Activated T-helper 1 cell treated with anti-CD3 and anti-CD28 coated beads, Interleukin-12 subunit alpha, Interleukin-12 subunit beta, Interleukin-2, Interleukin-4 antibody, amounts not matched to agents 30 ng/mL and 10 ng/mL and 1 ng/mL, durations not matched to agents 14 hours and 24 hours and 36 hours (primary cell): ENCODE measurements around the gene RMC1. TPM values are rescaled to one million over a fixed set of nuclear protein-coding genes. Genes with fewer than 3 reads are reported as not detected.
"Not testable (repeated sequence)": the region's sequence is repeated elsewhere in the genome, so short reads cannot be mapped to it uniquely, and the experiment has no call there.

Source experiments
- DNase-seq: peaks from one replicate; pipeline ENCODE4 v3.0.0; 2021; ENCODE audit warnings: low spot score
- H3K27ac Mint-ChIP-seq: one replicate; pipeline ENCODE4 v1.8.0; 2021; ENCODE audit warnings: mild to moderate bottlenecking, mixed read lengths
- H3K27me3 Mint-ChIP-seq: one replicate; pipeline ENCODE4 v1.8.0; 2022; ENCODE audit warnings: mild to moderate bottlenecking, moderate library complexity, mixed read lengths; ENCODE audit not compliant: insufficient read depth
- H3K36me3 Mint-ChIP-seq: one replicate; pipeline ENCODE4 v1.8.0; 2021; ENCODE audit warnings: low read depth, mixed read lengths
- H3K4me1 Mint-ChIP-seq: one replicate; pipeline ENCODE4 v1.8.0; 2021; ENCODE audit warnings: low read depth, mixed read lengths
- H3K4me3 Mint-ChIP-seq: one replicate; pipeline ENCODE4 v1.8.0; 2021; ENCODE audit warnings: mild to moderate bottlenecking, moderate library complexity, mixed read lengths
- H3K9me3 Mint-ChIP-seq: one replicate; pipeline ENCODE4 v1.8.0; 2021; ENCODE audit warnings: mixed read lengths
- intact Hi-C: fragments of 100-400 bp; cut with micrococcal nuclease; formaldehyde crosslinking; loops from one replicate; pipeline ENCODE4 v1.15.1; 2024
- total RNA-seq: library from RNA; stranded (reverse); gene quantifications from 2 replicates; pipeline ENCODE4 v1.2.3, GENCODE V29; 2022

Gene RMC1
- total RNA-seq, 1 donor from 2014 or later: 56.3 TPM

DNA sequence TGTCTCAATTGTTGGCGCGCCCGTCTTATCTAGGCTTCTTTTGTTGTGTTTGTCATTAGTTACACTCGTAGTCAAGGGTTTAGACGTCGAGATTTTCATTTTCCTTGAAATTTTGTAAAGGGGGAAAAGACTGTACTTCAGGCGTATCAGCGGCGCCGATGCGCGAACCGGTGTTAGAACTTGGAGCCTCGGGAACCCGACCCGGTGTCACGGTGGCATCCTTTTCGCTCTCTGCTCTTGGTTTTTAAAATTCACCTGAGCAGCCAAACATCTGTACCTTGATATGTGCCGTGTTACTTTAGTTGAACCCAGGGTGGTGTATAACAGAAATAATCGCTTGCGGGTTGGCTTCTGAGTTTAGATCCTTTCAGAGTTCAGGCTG lies 643 bp downstream of the RMC1 start:
- no peaks in the 10 kb centered on the region for H3K9me3 Mint-ChIP-seq
- intact Hi-C loops: loop anchor here (1.0 to 5.0 kb wide), 8 partner anchors 8 to 571 kb away; partner anchors contain the start of genes NPC1, RBBP8 and RIOK3
- peak; percentile 9 for DNase-seq
- peaks cover 27% of the 10 kb centered on the region for H3K36me3 Mint-ChIP-seq
- peak overlapping the region; percentile 97 for H3K4me3 Mint-ChIP-seq
- peaks cover 64% of the 10 kb centered on the region for H3K4me1 Mint-ChIP-seq
- H3K27ac Mint-ChIP-seq: peak overlapping the region; percentile 91
- no peaks in the 10 kb centered on the region for H3K27me3 Mint-ChIP-seq

DNA sequence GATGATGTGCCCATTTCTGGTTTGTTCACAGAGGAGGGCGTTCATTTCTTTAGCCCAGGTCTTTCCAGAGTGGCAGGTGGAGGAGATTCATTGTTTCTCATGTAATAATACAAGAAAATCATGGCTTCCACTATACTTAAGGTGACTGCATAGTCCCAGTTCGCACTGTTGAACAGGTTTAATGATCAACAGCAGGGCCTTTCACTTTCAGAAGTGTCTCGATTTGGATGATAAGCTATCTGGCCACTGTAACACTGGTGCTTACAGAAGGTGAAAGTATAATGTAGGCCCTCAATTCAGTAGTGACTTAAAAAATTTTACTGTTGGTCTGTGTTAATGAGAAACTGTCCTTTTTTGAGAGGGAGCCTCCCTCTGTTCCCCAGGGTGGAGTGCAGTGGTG lies 1.4 kb downstream of the RMC1 start:
- Mint-ChIP-seq H3K4me1 (peaks cover 59% of the 10 kb centered on the region), H3K27ac (peak overlapping the region; percentile 91), H3K27me3 (no peaks in the 10 kb centered on the region), H3K9me3 (no peaks in the 10 kb centered on the region), H3K36me3 (peaks cover 27% of the 10 kb centered on the region), H3K4me3 (peak overlapping the region; percentile 97)
- no peak for DNase-seq
- intact Hi-C loops: loop anchor here (1.0 to 5.0 kb wide), 5 partner anchors 8 to 513 kb away; no protein-coding TSS in a partner anchor

DNA sequence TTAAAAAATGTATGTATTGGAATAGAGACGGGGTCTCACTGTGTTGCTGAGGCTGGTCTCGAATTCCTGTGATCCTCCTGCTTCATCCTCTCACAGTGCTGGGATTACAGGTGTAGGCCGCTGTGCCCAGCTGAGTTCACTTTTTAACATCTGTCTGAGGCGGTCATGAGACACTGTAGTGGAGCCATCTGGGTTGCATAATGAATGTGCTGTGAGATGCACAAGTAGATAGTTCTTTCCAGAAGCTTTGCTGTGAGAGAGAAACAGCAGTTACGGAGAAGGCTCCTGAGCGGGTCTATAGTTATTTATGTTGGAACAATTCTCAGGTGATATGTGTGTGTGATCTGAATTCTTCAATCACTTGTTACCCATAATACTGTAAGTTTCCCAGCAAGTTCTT lies 3.1 kb downstream of the RMC1 start:
- Mint-ChIP-seq H3K4me1 (peaks cover 61% of the 10 kb centered on the region), H3K27ac (no peak overlapping the region), H3K4me3 (no peak overlapping the region), H3K27me3 (no peaks in the 10 kb centered on the region), H3K9me3 (no peaks in the 10 kb centered on the region), H3K36me3 (peaks cover 41% of the 10 kb centered on the region)
- no peak for DNase-seq
- intact Hi-C loops: no loop called here

DNA sequence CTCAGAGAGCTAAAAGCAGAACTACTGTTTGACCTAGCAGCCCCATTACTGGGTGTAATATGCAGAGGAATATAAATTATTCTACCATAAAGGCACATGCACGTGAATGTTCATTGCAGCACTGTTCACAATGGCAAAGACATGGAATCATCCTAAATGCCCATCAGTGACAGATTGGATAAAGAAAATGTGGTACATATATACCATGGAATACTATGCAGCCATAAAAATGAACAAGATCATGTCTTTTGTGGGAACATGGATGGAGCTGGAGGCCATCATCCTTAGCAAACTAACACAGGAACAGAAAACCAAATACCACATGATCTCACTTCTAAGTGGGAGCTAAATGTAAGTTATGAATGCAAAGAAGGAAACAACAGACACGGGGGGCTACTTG lies 7.6 kb downstream of the RMC1 start:
- Mint-ChIP-seq H3K4me1 (peaks cover 58% of the 10 kb centered on the region), H3K36me3 (peaks cover 56% of the 10 kb centered on the region)
- H3K9me3 Mint-ChIP-seq, DNase-seq, H3K27me3 Mint-ChIP-seq, H3K27ac Mint-ChIP-seq, H3K4me3 Mint-ChIP-seq, intact Hi-C loops: not testable (repeated sequence)

DNA sequence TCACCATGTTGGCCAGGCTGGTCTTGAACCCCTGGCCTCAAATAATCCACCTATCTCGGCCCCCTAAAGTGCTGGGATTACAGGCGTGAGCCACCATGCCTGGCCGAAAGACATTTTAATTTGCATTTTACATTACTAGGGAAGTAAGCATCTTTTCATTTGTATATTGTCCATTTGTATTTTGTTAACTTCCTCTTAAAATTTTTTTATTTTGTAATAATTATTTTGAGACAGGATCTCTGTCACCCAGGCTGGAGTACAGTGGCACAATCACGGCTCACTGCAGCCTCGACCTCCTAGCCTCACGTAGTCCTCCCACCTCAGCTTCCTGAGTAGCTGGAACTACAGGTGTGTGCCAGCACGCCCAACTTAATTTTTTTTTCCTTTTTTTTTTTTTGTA lies 8.9 kb downstream of the RMC1 start:
- peaks cover 54% of the 10 kb centered on the region for H3K36me3 Mint-ChIP-seq

DNA sequence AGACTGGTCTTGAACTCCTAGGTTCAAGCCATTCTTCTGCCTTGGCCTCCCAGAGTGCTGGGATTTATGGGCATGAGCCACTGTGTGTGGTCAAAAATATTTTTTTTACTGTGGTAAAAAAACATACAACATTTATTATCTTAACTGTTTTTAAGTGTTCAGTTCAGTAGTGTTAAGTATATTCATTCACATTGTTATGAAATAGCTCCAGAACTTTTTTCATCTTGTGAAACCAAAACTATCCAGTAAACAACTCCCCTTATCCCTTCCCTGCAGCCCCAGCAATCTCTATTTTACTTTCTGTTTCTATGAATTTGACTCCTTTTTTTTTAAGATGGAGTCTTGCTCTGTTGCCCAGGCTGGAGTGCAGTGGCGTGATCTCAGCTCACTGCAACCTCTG lies 9.3 kb downstream of the RMC1 start:
- Mint-ChIP-seq H3K27ac (peak overlapping the region; percentile 40), H3K9me3 (no peaks in the 10 kb centered on the region), H3K4me3 (peak overlapping the region; percentile 34), H3K36me3 (peaks cover 51% of the 10 kb centered on the region), H3K27me3 (no peaks in the 10 kb centered on the region), H3K4me1 (peaks cover 48% of the 10 kb centered on the region)
- no peak for DNase-seq
- intact Hi-C loops: loop anchor here (1.0 kb wide), 1 partner anchor 8 kb away; no protein-coding TSS in a partner anchor

More for the DNA sequence above, 8.9 kb downstream of the RMC1 start:
- Mint-ChIP-seq H3K4me1 (peaks cover 51% of the 10 kb centered on the region), H3K4me3 (peak overlapping the region; percentile 34), H3K27ac (peak overlapping the region; percentile 40)
- intact Hi-C loops: loop anchor here (1.0 kb wide), 1 partner anchor 8 kb away; no protein-coding TSS in a partner anchor
- H3K9me3 Mint-ChIP-seq, DNase-seq, H3K27me3 Mint-ChIP-seq: not testable (repeated sequence)

DNA sequence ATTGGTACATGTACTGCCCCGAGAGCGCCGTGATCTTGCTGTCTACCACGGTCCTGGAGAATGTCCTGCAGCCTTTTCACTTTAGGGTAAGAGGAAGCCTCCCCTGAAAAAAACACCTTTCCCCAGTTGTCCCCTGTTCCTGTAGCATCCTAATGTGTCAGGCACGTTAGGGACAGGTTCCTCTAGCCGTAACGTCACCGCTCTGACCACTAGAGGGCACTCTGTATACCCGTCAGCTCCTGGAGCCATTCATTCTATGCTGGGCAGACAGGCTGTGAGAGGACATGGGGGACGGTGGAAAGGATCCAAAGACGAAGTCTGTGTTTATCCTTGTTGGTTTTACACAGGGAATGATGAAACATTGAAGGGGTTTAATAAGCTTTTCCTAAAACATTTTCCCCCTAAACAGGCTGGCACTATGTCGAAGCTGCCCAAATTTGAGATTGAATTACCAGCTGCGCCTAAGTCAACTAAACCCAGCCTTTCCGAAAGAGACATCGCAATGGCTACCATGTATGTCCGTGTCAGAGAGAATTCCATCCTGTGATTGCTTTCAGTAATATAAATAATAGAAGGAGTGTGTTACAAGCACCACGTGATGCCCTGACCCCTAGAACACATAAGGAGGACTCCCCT lies 12.7 kb downstream of the RMC1 start:
- Mint-ChIP-seq H3K36me3 (peaks cover 49% of the 10 kb centered on the region), H3K4me3 (no peak overlapping the region), H3K27ac (peak overlapping the region; percentile 3), H3K4me1 (peaks cover 35% of the 10 kb centered on the region), H3K27me3 (no peaks in the 10 kb centered on the region), H3K9me3 (no peaks in the 10 kb centered on the region)
- intact Hi-C loops: loop anchor here (1.0 to 5.0 kb wide), 6 partner anchors 12 to 601 kb away; partner anchors contain the start of gene NPC1
- DNase-seq: peak; percentile 61

DNA sequence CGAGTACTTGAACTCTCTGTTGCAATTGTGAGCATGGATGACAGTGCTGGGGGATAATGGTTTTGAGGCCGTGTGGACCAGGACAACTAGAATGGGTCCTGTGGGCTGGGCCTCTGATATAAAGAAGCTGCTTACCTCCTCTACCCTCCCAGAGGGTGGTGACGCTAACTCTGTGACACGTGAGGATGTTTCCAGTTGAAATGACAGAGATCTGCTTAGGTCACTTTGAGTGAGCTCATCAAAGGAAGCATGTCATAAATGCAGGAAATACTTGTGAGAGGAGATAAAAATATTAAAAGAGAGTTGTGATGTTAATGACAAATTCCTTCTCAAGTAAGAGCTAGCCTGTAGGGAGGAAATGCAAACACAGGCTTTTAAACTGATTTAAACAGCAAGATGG lies 16.4 kb downstream of the RMC1 start:
- H3K9me3 Mint-ChIP-seq: no peaks in the 10 kb centered on the region
- H3K36me3 Mint-ChIP-seq: peaks cover 53% of the 10 kb centered on the region
- H3K4me1 Mint-ChIP-seq: peaks cover 13% of the 10 kb centered on the region
- no peaks in the 10 kb centered on the region for H3K27me3 Mint-ChIP-seq
- intact Hi-C loops: loop anchor here (5.0 kb wide), 1 partner anchor 598 kb away; no protein-coding TSS in a partner anchor
- no peak for DNase-seq
- no peak overlapping the region for H3K4me3 Mint-ChIP-seq
- no peak overlapping the region for H3K27ac Mint-ChIP-seq

DNA sequence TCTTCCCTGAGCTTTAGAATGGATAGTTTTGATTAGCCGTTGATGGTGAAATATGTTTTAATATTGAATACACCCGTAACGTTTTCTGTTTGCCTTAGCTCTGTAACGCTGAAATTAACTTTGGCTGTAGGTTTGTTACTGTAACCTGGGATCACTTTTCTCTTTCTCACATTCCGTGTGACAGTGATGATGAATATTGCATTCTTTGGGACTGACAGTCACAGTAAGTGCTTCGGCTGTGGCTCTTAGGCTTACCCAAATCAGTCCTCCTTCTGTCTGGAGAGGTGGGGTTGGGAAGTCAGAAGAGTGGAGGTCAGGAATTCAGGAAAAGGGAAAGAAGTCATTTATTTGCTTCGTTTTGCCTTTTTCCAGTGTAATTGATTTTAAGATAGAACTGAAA lies 18.0 kb downstream of the RMC1 start:
- intact Hi-C loops: no loop called here
- Mint-ChIP-seq H3K27ac (no peak overlapping the region), H3K27me3 (no peaks in the 10 kb centered on the region), H3K9me3 (no peaks in the 10 kb centered on the region), H3K4me3 (no peak overlapping the region), H3K36me3 (peaks cover 51% of the 10 kb centered on the region), H3K4me1 (peaks cover 6% of the 10 kb centered on the region)
- DNase-seq: no peak

DNA sequence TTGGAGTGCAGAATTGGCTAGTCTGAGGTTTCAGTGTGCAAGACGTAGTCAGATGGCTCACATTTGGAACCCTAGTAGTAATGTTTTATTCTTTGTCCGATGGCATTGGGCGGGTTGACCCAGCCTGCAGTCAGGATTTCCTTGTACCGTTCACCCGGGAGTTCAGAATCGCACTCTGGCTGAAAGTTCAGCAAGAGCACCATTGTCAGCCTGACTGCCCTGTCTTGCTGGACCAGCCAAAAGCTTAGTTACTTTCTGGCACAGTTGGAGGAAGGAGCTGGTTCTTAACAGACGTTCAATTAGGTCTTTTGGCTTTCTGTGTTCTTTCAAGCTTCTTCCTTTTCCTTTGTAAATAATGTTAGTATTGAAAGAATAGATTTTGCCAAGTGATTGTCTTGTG lies 18.6 kb downstream of the RMC1 start:
- H3K9me3 Mint-ChIP-seq: no peaks in the 10 kb centered on the region
- no peaks in the 10 kb centered on the region for H3K27me3 Mint-ChIP-seq
- no peak overlapping the region for H3K27ac Mint-ChIP-seq
- intact Hi-C loops: no loop called here
- H3K4me1 Mint-ChIP-seq: peaks cover 6% of the 10 kb centered on the region
- peaks cover 55% of the 10 kb centered on the region for H3K36me3 Mint-ChIP-seq
- no peak for DNase-seq
- H3K4me3 Mint-ChIP-seq: no peak overlapping the region

DNA sequence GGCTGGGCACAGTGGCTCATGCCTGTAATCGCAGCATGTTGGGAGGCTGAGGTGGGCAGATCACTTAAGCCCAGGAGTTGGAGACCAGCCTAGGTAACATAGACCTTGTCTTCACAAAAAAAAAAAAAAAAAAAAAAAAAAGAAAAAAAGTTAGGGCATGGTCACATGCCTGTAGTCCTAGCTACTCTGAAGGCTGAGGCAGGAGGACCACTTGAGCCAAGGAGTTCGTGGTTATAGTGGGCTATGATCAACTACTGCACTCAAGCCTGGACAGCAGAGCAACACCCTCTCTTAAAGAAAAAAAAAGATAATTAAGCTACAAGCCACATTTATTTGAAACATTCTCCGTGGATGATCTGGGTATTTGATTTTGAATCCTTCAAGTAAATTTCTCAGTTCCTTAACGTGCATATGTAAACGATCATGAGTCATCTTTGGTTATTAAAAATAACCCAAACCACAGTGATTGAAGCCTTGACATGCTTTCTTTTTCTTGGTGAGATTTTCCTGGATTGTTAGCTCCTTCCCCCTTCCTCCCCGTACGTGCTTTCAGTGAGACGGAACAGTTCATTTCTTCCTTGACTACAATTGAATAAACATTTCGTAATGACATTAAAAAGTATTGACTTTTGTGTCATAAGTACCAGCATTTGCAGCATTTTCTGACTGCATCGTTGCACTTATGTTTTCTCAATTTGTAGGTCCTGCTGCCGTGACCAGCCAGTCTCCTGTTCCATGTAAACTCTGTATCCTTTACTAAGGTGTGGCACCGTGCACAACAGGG lies 20.3 kb downstream of the RMC1 start:
- Mint-ChIP-seq H3K27me3 (no peaks in the 10 kb centered on the region), H3K4me3 (no peak overlapping the region), H3K27ac (no peak overlapping the region), H3K36me3 (peaks cover 59% of the 10 kb centered on the region), H3K9me3 (no peaks in the 10 kb centered on the region), H3K4me1 (peaks cover 6% of the 10 kb centered on the region)
- intact Hi-C loops: no loop called here
- DNase-seq: no peak

DNA sequence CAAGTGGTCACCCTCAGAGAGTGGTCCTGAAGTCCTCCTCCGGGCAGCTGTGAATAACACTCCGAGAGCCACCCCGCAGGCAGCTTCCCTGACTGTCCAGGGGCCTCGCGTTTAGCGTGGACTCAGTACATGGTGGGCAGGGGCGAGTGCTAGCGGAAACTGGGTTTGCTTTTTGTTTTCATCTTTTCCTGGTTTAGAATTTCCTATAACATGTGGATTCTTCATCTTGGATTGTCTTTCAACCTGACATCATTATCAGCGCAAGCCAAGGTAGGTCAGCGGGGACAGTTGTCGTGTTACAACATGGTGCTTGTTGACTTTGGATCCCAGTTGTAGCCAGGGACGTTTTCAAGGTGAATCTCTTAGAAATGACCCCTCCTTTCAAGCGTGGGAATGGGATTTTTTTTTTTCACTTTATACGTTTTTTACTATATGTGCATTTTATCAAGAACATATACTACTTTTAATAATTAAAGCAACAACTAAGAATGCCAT lies 20.9 kb downstream of the RMC1 start:
- H3K4me3 Mint-ChIP-seq: no peak overlapping the region
- H3K27ac Mint-ChIP-seq: no peak overlapping the region
- peaks cover 60% of the 10 kb centered on the region for H3K36me3 Mint-ChIP-seq

DNA sequence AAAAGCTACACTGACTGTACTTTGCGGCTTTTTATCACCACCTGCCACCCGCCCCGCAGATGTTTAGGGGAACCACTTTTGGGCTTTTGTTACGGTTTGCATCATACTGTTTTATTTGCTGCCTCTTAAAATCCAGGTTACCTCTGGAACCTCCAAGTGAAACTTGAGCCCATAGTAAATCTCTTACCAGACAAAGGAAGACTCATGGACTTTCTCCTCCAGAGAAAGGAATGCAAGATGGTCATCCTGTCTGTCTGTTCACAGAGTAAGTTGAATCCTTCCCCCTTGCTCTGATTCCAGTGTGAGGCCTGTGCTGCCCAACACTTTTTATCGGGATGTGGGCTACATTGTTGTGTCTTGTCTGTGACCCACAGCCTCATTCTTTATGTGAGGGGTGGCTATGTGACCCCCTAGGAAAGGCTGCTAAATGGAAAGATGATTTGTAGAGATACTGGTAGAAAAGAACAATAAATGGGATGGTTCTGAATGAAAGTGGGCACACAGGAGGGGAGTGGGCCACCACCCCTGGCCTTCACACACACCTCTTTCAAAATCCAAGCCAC lies 23.3 kb downstream of the RMC1 start:
- intact Hi-C loops: no loop called here
- Mint-ChIP-seq H3K9me3 (no peaks in the 10 kb centered on the region), H3K4me1 (peaks cover 19% of the 10 kb centered on the region), H3K27me3 (no peaks in the 10 kb centered on the region), H3K27ac (no peak overlapping the region), H3K36me3 (peaks cover 66% of the 10 kb centered on the region), H3K4me3 (no peak overlapping the region)
- DNase-seq: no peak

More for the DNA sequence above, 20.9 kb downstream of the RMC1 start:
- no peak for DNase-seq
- Mint-ChIP-seq H3K27me3 (no peaks in the 10 kb centered on the region), H3K9me3 (no peaks in the 10 kb centered on the region), H3K4me1 (peaks cover 9% of the 10 kb centered on the region)
- intact Hi-C loops: no loop called here
